HG03066 (cell line): ENCODE data around the gene PPP1R15B.
A peak's percentile ranks its signal among the peaks of the same experiment; 100 is the strongest.

Experiments
- ATAC-seq: cut with Tn5 transposase; IDR thresholded peaks from one replicate; pipeline ENCODE4 v1.9.1; 2021; ENCODE audit warnings: low read depth; ENCODE audit not compliant: unreplicated experiment

PPP1R15B gene

GRCh38 chr1:204411451-204412204 is at the start of gene PPP1R15B:
Gene PPP1R15B, minus strand, starts transcription at chr1:204411817. Its CDS starts 406 bp downstream, at chr1:204411411.
- peak; percentile 87 for ATAC-seq

- ATAC-seq = no peak
Measured at GRCh38 chr1:204460346-204460745, 48.7 kb upstream of the PPP1R15B start.

DNA sequence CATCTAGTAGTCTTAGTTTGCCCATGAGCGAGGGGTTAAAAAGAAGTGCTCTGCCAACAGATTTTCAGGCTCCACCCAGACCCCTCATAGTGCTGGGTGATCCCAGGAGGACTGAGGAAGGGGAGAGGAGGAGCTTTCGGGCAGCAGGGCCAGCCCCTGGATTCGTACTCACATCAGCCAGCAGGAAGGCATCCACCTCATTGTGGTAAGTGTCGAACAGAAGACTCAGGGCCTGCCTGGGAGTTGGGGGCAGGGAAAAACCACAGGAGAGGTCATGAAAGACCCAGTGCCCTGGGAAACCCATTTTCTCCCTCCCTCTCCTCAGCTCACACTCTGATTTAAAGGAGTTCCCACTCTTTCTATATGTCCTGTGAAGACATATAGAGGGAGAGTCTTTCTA is 48.1 kb upstream of the PPP1R15B start:
- ATAC-seq = no peak

DNA sequence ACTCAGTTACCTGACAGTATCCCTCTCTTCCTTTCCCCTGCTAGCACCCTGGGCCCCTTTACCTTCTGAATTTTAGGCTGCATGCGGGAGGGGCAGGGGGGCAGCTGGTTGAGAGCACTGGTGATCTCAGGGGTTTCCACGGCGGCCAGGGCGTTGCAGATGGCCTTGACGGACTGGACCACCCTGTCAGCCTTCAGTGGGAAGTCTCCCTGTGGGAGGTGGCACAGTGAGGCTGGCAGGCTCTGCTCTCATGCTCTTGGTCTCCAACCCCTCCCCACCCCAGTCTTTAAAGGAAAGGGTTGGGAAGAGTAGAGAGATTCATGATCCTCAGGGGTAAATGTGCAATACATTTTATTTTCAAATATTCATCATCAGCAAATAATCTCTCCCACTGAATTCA is 46.0 kb upstream of the PPP1R15B start:
- no peak for ATAC-seq

- ATAC-seq = no peak
Measured at GRCh38 chr1:204456826-204457442, 45.3 kb upstream of the PPP1R15B start.

DNA sequence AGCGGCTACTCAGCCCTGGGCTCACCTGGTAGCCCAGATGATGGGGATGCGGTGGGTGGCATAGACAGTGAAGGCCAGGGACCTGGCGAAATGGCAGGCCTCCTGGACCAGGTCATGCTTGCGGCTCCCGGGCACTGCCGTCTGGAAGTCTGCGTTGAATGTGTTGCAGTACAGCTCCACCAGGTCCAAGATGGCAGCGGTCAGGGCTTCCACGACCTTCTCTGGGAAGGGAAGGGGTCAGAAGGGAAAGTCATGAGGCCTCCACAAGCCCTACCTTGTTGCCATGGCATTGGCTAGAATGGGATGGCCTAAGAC is 44.2 kb upstream of the PPP1R15B start:
- no peak for ATAC-seq

GRCh38 chr1:204455063-204455830 is 43.6 kb upstream of the PPP1R15B start:
- no peak for ATAC-seq

- no peak for ATAC-seq
Measured at GRCh38 chr1:204454476-204454875, 42.9 kb upstream of the PPP1R15B start.

- ATAC-seq = peak; percentile 66
Measured at GRCh38 chr1:204453141-204453772, 41.6 kb upstream of the PPP1R15B start.

GRCh38 chr1:204451352-204452124 is 39.9 kb upstream of the PPP1R15B start:
- ATAC-seq = no peak

GRCh38 chr1:204450461-204451257 is 39.0 kb upstream of the PPP1R15B start:
- no peak for ATAC-seq

- ATAC-seq = no peak
Measured at GRCh38 chr1:204449678-204450280, 38.2 kb upstream of the PPP1R15B start.

- no peak for ATAC-seq
Measured at GRCh38 chr1:204448991-204449677, 37.5 kb upstream of the PPP1R15B start.

- ATAC-seq = no peak
Measured at GRCh38 chr1:204448344-204448964, 36.8 kb upstream of the PPP1R15B start.

GRCh38 chr1:204447736-204448135 is 36.1 kb upstream of the PPP1R15B start:
- ATAC-seq = no peak

DNA sequence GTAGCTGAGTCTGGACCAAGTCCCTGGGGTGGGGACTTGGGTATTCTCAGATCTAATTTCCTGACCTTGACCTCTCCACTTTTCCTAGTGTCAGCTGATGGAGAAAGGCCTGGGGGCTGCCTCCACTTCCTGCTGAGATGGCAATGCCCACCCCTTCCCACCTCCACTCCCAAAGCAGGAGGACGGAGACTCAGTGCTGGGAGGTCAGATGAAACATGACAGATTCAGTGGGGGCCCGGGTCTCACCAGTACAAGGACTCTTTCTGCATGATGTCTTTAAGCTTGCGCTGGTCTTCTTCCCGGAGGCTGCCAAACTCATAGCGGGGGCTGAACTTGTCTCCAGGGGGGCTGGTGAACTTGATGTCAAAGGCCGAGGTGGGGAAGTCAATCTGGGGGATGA is 35.6 kb upstream of the PPP1R15B start:
- no peak for ATAC-seq

DNA sequence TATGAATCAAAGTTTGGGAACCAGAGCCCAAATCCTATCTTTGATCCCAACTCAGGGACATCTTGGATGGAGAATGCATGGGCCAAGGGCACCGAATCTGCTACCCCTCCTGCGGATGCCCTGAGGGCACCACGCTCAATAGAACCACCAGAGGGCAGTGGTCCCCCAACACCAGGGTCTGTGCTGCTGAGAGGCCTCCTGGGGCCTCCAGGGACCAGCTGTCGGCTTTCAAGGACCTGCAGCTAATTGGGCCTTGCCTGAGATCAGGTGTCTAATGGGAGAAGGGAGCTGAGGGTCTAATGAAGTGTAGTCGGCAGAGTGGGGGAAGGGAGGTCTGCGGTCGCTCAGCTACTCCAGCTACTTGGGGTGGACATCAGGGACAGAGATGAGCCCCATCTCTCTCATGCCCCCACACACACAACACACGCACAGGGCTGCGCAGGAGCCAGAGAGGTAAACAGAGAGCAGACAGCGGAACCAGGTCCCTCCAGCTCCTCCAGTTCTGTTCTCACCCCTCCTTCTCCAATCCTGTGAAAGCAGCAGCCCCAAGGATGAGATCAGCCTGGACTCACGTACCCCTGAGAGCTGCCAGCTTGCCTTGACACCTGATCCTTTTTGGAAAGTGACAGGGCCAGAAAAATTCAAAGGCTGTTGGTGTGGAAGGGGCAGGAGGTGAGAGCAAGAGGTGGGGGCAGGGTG is 34.9 kb upstream of the PPP1R15B start:
- no peak for ATAC-seq
